Aorta (tissue), 5 donors: ENCODE measurements around the gene ZNF672. TPM values are rescaled to one million over a fixed set of nuclear protein-coding genes. Genes with fewer than 3 reads are reported as not detected.

Experiments
- ATAC-seq: fragments of 200-7000 bp; cut with Tn5 transposase; one replicate; pipeline ENCODE4 v1.9.1; 2022; ENCODE audit warnings: moderate library complexity; ENCODE audit not compliant: low FRiP score
- DNase-seq, 2 donors: peaks; one replicate each; pipeline ENCODE4 v3.0.0-alpha.2; 2020
- H3K27ac ChIP-seq, 2 donors: one replicate each; pipeline ENCODE4 v1.5.1; 2013; ENCODE audit warnings: low read length in 2 of 2, mild to moderate bottlenecking in 2 of 2, moderate library complexity in 2 of 2, control low read depth in 1 of 2, inconsistent platforms in 1 of 2, low read depth in 1 of 2
- H3K27me3 ChIP-seq, 2 donors: one replicate each; pipeline ENCODE4 v1.6.1; 2013; ENCODE audit warnings: control low read depth in 1 of 2, low read length in 1 of 2, mild to moderate bottlenecking in 1 of 2, moderate library complexity in 1 of 2; ENCODE audit not compliant: insufficient read depth in 2 of 2, control insufficient read depth in 1 of 2
- H3K36me3 ChIP-seq, 2 donors: one replicate each; pipeline ENCODE4 v1.6.1; 2013; ENCODE audit warnings: control low read depth in 1 of 2, low read length in 1 of 2, mild to moderate bottlenecking in 1 of 2; ENCODE audit not compliant: insufficient read depth in 2 of 2, control insufficient read depth in 1 of 2
- H3K4me1 ChIP-seq, 2 donors: one replicate each; pipeline ENCODE4 v1.6.1; 2013; ENCODE audit warnings: low read length in 2 of 2, control low read depth in 1 of 2, mild to moderate bottlenecking in 1 of 2, moderate library complexity in 1 of 2; ENCODE audit not compliant: insufficient read depth in 2 of 2, control insufficient read depth in 1 of 2
- H3K4me3 ChIP-seq, 2 donors: one replicate each; pipeline ENCODE4 v1.5.1; 2013; ENCODE audit warnings: low read length in 2 of 2, control low read depth in 1 of 2, mild to moderate bottlenecking in 1 of 2
- H3K9me3 ChIP-seq: one replicate; pipeline ENCODE4 v1.6.1; 2013; ENCODE audit warnings: mild to moderate bottlenecking, low read length; ENCODE audit not compliant: control insufficient read depth
- WGBS, 2 donors: extraction: QIAGEN DNeasy Blood & Tissue Kit; methylation state at CpG; one replicate each; pipeline ENCODE4 v1.1.7; 2013; 5-methylcytosine and 5-hydroxymethylcytosine counted together
- intact Hi-C, 2 donors: fragments of 100-400 bp; cut with DNase I; formaldehyde crosslinking; loops; one replicate each; pipeline versions ENCODE4 v1.14.2 to v1.15.0; 2022
- polyA plus RNA-seq, 2 donors: library from polyadenylated mRNA; stranded (reverse); fragments of 200-250 nt; gene quantifications; one replicate each; pipeline ENCODE4 v1.2.3, GENCODE V29; 2013
- total RNA-seq, 2 donors: library from RNA; stranded (reverse); fragmentation: NEBNext Ultra II Directional; extraction: Animal tissue kit (Norgen Biotek cat#: 25700); gene quantifications; one replicate each; pipeline ENCODE4 v1.2.1, GENCODE V29; 2021
- donor health status: healthy with polysubstance abuse.
- donor health status: Bipolar disorder and iron deficiency.
- donor health status: DM: no; HTN: no; CAD: no.
- donor health status: DM: no; HTN: no; CAD: no.
- donor health status: DM: yes; HTN: yes; CAD: no.

ZNF672 gene
- total and polyA plus RNA-seq, 4 donors, result 5.1 to 30.5 (median 14.9) TPM

DNA sequence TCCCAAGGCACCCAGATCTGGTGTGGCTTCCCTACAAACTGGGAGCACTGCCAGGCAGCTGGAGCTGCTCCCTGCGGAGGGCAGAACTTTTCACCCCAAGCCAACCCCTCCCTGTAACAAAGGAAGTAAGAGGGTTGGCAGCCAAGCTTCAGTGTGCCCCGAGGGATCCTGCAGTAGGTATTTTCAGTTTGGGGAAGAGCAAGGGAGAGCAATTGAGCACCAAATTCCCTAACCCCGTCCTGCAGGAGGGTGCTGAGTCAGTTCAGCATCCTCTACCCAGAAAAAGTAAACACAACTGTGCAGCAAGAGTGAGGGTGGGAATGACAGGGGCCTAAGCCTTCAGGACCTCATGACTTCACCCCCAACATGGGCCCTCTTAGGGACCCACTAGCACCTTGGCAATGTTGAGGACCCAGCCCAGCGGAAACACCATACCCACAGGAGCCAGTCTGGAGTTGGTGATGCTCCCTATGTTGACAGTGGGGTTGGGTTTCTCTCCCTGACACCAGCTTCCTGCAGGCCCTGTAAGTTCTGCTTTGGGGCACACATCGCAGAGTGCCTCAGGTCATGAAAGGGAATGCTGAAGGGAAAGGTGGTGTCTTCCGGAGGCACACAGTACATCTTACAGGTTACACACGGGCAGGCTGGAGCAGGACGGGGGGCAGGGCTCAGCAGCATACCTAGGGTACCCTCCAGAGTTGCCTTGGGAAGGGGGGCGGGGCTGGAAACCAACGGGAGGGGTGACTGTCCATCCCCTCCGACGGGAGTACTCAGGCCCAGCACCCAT lies 27.1 kb upstream of the ZNF672 start:
- 53 to 54% methylated on average over 12 of the region's 12 CpGs for WGBS, 2 donors
- DNase-seq (peak in 1 of 2 donors; percentile 72), ATAC-seq (no peak)
- Histone ChIP-seq H3K9me3 (no peaks in the 10 kb centered on the region), H3K4me1 (no peaks in the 10 kb centered on the region), H3K4me3 (no peak overlapping the region), H3K27me3 (no peaks in the 10 kb centered on the region), H3K36me3 (peaks cover 3 to 8% of the 10 kb centered on the region in 2 donors), H3K27ac (no peak overlapping the region)
- intact Hi-C loops, result no loop called here

DNA sequence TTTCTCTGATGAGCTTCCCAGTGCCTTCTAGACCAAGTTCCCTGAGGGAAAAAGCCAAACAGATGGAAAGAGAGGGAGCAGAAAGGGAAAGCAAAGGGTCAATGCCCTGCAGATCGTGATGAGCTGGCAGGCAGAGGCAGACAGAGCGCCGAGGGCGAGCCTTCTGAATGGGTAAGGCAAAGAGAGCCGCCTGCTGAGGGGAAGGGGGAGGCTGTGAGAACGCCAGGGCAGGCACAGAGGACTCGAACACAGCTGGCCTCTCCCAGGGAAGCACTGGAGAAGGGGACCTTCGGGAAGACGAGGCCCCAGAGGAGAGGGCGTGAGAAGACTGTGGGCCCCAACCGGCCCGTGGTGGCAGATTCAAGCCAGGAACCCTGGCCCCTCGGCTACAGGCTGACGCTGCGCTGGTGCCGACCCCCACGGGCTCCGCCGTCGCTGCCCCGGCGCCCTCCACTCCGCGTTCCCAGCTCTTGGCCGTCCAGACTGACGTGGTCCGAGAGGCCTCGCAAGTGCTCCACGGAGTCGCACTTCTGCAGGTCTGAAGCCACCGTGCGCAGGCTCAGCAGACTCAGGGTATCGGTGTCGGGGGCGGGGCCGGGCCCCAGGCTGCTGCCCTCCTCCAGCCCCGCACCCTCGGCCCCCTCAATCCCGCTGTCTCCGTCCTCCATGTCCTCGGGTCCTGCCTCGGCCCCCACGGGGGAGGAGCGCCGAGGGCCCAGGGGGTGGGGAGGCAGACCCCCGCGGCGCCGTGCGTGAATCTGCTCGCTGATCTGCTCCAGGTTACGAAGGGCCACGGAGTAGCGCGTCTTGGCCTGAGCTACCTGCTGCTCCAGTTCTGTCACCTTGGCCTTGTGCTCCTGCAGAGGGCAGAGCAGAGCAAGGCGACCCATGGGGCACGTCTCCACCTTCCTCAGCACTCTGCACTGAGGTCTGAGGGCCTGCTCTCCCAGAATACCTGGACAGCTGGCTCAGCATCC lies 26.2 kb upstream of the ZNF672 start:
- H3K4me3 ChIP-seq, result no peak overlapping the region
- no peak for DNase-seq
- H3K27ac ChIP-seq, result no peak overlapping the region
- no peaks in the 10 kb centered on the region for H3K4me1 ChIP-seq
- no peaks in the 10 kb centered on the region for H3K27me3 ChIP-seq
- peaks cover 3 to 8% of the 10 kb centered on the region in 2 donors for H3K36me3 ChIP-seq
- no peaks in the 10 kb centered on the region for H3K9me3 ChIP-seq
- WGBS, 2 donors, result 83% methylated on average over 57 of the region's 57 CpGs
- intact Hi-C loops, result no loop called here
- ATAC-seq, result peak; percentile 36

DNA sequence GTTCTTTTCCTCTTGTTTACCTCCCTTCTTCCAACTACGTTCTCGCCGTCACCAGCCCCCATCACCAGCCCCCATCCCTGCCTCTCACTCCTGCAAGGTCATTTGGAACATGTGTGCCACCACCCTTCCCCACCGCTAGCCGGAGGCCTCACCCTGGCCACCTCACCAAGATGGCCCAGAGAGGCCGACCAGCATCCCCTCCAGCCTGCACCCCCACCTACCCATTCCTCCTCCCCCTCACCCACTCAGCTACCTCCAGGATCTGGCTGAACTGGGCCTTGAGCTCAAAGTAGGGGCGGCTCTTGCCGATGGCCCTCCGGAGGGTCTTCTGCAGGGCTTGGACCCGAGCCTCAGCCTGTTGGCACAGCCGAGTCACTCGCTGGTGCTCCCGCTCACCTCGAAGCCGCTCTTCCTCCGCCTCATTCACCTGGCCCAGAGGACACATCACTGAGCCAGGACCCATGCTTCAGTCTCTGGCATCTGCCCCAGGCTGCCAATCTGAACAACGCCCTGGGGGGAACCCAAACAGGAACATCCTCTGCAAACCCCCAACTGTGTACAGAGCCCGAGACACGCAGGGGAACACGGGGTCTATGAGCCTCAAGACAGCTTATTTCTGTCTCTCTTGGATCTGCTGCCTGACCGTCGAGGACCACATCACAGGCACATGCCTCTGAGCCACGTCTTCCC lies 25.1 kb upstream of the ZNF672 start:
- Histone ChIP-seq H3K4me1 (no peaks in the 10 kb centered on the region), H3K36me3 (peaks cover 3 to 8% of the 10 kb centered on the region in 2 donors), H3K27me3 (no peaks in the 10 kb centered on the region), H3K9me3 (no peaks in the 10 kb centered on the region), H3K4me3 (no peak overlapping the region), H3K27ac (no peak overlapping the region)
- 94% methylated on average over 23 of the region's 23 CpGs for WGBS, 2 donors
- intact Hi-C loops, result no loop called here
- no peak for DNase-seq
- no peak for ATAC-seq

DNA sequence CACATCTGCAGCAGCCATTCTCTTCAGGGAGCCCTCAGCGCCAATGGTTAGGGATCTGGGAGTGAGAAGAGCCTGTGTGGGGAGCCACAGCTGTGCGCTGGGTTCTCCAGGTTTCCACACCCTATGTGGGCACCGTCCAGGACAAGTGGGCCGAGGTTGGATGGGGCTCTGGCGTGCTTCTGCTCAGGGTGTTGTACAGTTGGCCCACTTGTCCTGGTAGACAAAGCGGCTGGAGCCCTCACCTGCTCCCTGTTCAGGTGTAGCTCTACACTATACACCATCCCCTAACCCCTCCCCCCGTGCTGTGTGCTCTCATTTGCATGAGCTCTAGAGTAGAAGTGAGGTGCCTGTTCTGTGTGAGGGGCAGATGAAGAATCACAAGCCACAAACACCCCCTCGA lies 24.5 kb upstream of the ZNF672 start:
- H3K9me3 ChIP-seq, result no peaks in the 10 kb centered on the region
- DNase-seq, result no peak
- no peak overlapping the region for H3K4me3 ChIP-seq
- intact Hi-C loops, result no loop called here
- peaks cover 3 to 8% of the 10 kb centered on the region in 2 donors for H3K36me3 ChIP-seq
- no peak overlapping the region for H3K27ac ChIP-seq
- no peaks in the 10 kb centered on the region for H3K4me1 ChIP-seq
- 93 to 97% methylated on average over 8 of the region's 8 CpGs for WGBS, 2 donors
- H3K27me3 ChIP-seq, result no peaks in the 10 kb centered on the region
- ATAC-seq, result no peak

DNA sequence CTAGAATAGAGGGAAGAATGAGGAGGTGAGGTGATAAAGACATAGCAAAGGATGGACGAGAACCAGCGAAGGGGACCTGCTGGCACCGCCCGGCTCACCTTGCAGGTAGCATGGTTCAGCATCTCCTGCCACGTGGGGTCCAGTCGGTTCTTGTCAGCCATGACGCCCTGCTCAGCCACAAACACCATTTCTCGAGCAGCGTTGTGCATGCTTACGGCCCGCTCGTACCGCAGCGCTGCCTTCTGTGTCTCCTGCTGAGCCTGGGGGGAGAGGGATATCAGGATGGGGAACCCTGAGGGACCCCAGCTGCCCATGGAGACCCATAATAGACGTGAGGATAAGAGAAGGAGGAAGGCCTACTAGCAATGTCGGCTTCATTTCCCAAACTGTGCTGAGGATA lies 23.7 kb upstream of the ZNF672 start:
- Histone ChIP-seq H3K27ac (no peak overlapping the region), H3K4me3 (no peak overlapping the region), H3K9me3 (no peaks in the 10 kb centered on the region), H3K4me1 (no peaks in the 10 kb centered on the region), H3K36me3 (peaks cover 3 to 8% of the 10 kb centered on the region in 2 donors), H3K27me3 (no peaks in the 10 kb centered on the region)
- intact Hi-C loops, result no loop called here
- 92 to 94% methylated on average over 16 of the region's 16 CpGs for WGBS, 2 donors
- no peak for DNase-seq
- ATAC-seq, result no peak

DNA sequence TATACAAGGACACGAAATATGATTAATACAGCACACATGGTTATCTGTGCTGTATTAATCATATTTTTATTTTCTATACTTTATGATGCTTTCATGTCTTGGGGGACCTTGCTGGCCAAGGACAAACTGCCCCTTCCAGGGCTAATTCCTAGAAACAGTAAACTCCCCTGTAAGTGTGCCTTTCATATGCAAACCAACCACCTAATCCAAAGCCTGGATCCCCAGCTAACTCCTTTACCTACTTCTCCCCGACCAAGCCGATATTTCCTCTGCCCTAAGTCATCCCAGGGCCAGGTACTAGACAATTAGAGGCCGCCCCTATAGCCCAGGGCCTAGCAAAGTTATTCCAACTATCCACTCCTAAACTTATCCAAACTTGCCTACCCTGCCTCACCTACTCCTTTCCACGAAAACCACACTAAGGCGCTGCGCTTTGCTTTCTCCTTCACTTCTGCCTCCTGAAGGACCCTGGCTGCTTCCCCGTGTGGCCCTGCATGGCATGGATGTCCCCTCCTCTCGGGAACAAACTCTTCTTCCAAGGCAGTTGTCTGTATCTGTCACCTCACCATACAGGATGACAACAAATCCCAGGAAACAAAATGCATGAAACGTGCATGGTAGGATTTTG lies 22.5 kb upstream of the ZNF672 start:
- Histone ChIP-seq H3K36me3 (peaks cover 3 to 8% of the 10 kb centered on the region in 2 donors), H3K27me3 (no peaks in the 10 kb centered on the region), H3K4me3 (no peak overlapping the region), H3K4me1 (peaks cover 0 to under 1% of the 10 kb centered on the region in 2 donors), H3K27ac (no peak overlapping the region), H3K9me3 (no peaks in the 10 kb centered on the region)
- ATAC-seq (no peak), DNase-seq (no peak)
- intact Hi-C loops, result no loop called here
- WGBS, 2 donors, result 88% methylated on average over 10 of the region's 10 CpGs

DNA sequence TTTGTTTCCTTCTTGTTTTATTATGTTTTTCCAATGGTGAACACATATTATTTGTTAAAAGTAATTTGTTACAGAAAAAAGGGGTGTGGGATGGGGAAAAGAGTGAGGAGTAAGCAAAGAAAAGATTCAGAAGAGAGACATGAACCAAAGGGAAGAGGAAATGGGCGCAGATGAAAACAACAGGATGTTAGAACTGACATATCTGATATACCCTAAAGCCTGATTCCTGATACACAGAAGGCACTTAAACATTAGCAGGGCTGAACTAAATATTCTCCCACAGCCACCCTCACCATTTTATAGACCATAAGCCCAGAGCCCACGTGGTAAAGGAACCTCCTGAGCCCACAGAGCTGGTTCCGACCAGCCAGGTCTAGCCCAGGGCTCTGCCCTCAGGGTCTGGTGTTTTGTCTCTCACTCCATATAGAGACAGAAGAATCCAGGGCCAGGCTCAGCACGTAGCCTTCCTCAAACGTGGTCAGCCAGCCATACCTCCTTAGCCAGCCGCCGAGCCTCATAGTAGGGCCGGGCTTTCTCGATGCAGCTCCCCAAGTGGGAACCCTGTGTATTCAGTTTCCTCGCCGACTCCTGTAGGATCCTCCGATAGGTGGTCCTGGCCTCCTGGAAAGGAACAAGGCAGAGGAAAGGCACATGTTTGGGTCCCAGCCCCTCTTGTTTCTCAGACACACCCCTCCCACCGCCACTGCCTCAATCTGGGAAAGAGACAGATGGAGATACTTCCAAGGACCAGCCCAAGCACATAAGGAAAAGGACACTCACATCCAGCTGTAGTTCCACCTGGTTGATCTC lies 21.8 kb upstream of the ZNF672 start:
- peaks cover 3 to 8% of the 10 kb centered on the region in 2 donors for H3K36me3 ChIP-seq
- no peaks in the 10 kb centered on the region for H3K9me3 ChIP-seq
- H3K27ac ChIP-seq, result no peak overlapping the region
- intact Hi-C loops, result no loop called here
- DNase-seq (no peak), ATAC-seq (no peak)
- peaks cover 0 to 2% of the 10 kb centered on the region in 2 donors for H3K4me1 ChIP-seq
- WGBS, 2 donors, result 88 to 89% methylated on average over 13 of the region's 13 CpGs
- no peak overlapping the region for H3K4me3 ChIP-seq
- H3K27me3 ChIP-seq, result no peaks in the 10 kb centered on the region
